ENCODE results near the gene UMAD1.

- TF ChIP-seq CTCF (IDR thresholded peaks at IDR 0.05) (no peak), POLR2A (IDR thresholded peaks at IDR 0.05) (no peak)
These were observed 44.4 kb upstream of the UMAD1 start for GRCh38 chr7:7596176-7596575.

Measured in thyroid gland (tissue), 4 donors.